GM10266 (cell line): ENCODE results near the gene HES1.

Source experiments
- DNase-seq: peaks from one replicate; pipeline ENCODE4 v3.0.0; 2012; ENCODE audit errors: extremely low spot score
- CTCF ChIP-seq: IDR thresholded peaks from 2 replicates; pipeline ENCODE4 v1.5.1; 2012; ENCODE audit warnings: mild to moderate bottlenecking, low read depth; ENCODE audit not compliant: control insufficient read depth, insufficient read depth; ENCODE audit errors: missing control alignments

Gene HES1

DNA sequence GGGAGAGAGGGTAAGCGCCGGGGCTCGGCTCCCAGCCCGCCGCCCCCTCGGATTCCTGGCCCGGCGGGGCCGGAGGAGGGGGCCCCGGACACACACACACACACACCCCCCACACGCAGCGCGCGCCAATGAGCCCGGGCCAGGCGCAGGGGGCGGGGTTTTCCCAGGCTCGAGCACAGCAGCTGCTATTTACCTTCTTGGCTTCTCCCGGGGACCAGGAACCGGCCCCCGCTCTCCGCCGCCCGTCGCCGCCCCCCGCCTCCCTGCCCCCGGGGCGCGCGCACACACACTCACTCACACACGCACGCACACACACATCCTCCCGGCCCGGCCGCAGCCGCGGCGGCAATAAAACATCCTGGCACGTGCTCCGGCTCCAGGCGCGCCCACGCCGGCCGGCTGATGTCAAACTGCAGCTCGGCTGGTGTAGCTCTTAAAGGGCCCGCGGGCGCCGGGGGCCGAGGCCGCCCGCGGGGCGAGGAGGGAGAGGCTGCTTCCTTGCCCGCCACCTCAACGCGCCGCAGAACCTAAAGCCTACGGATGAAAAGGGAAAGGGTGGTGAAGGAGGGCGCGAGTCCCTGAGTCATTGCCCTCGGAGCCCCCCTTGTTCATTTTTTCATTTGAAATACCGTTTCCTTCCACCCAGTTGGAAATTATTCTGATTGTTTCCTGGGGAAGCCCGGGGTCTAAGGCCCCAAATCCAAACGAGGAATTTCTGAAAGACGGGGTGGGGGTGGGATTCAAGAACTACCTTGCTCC is 1.0 kb upstream of the HES1 start:
- DNase-seq, result peak; percentile 94
- no peak for TF ChIP-seq CTCF

DNA sequence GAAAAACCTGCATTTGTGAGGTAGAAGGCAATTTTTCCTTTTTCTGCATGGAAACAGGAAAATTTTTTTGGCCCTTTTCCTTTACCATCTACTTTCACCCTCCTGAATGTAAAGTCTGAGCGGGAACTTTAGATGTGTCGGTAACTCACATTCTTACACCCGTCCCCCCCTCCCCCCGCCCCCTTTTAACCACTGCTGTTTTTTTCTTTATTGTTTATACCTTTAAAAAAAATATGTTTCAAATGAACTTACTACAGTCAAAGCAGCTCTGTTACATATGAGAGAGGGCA is 487 bp upstream of the HES1 start:
- no peak for DNase-seq
- no peak for TF ChIP-seq CTCF

- DNase-seq, result peak; percentile 49
- TF ChIP-seq CTCF, result no peak
Observed at GRCh38 chr3:194136519-194137007, 615 bp downstream of the HES1 start.

GRCh38 chr3:194137008-194137505 is 1.1 kb downstream of the HES1 start:
- TF ChIP-seq CTCF, result no peak
- peak; percentile 57 for DNase-seq

GRCh38 chr3:194137506-194138474 is 1.8 kb downstream of the HES1 start:
- TF ChIP-seq CTCF, result peak; percentile 77
- peak; percentile 91 for DNase-seq

GRCh38 chr3:194138732-194139070 is 2.8 kb downstream of the HES1 start:
- peak; percentile 43 for DNase-seq
- no peak for TF ChIP-seq CTCF
